IMR-90 (cell line): ENCODE results near the gene CD300LB. TPM values are rescaled to one million over a fixed set of nuclear protein-coding genes. Genes with fewer than 3 reads are reported as not detected.

Experiments
- ATAC-seq: fragments of 200-7000 bp; cut with Tn5 transposase; 2 replicates; pipeline ENCODE4 v1.9.1; 2020; ENCODE audit warnings: low read depth, mild to moderate bottlenecking, moderate library complexity
- BruUV-seq: library from RNA; stranded (reverse); fragments of 400-500 nt; replicated peaks from 2 replicates; lab custom pipeline; 2021; lab: Mats Ljungman, UMichigan
- CTCF ChIA-PET: fragments of 300-600 bp; formaldehyde crosslinking; extraction: SDS; loops from one replicate; lab custom pipeline; 2021; ENCODE audit warnings: antibody characterized with exemption; lab: Yijun Ruan, JAX
- POLR2A ChIA-PET: fragments of 300-600 bp; sonication (Branson Sonifier 250); formaldehyde crosslinking; loops from one replicate; lab custom pipeline; 2022; ENCODE audit warnings: antibody characterized with exemption; ENCODE audit not compliant: unreplicated experiment; lab: Charles Lee
- DNase-seq: peaks from one replicate; pipeline ENCODE4 v3.0.0; 2013
- H2AFZ ChIP-seq: replicated peaks from 2 replicates; pipeline ENCODE3; 2013; ENCODE audit warnings: low read length, mild to moderate bottlenecking; ENCODE audit not compliant: poor library complexity
- H2AK5ac ChIP-seq: 2 replicates; pipeline ENCODE4 v1.6.1; 2013; ENCODE audit warnings: low read depth, low read length, inconsistent platforms
- H2AK9ac ChIP-seq: replicated peaks from 2 replicates; pipeline ENCODE3; 2013; ENCODE audit warnings: mild to moderate bottlenecking, low read depth, low read length, moderate library complexity; ENCODE audit not compliant: poor library complexity
- H2BK120ac ChIP-seq: 2 replicates; pipeline ENCODE4 v1.6.1; 2013; ENCODE audit warnings: low read depth, low read length, inconsistent platforms
- H2BK15ac ChIP-seq: 3 replicates; pipeline ENCODE4 v1.6.1; 2013; ENCODE audit warnings: low read depth, low read length, inconsistent platforms
- H2BK20ac ChIP-seq: 2 replicates; pipeline ENCODE4 v1.6.1; 2013; ENCODE audit warnings: low read depth, mild to moderate bottlenecking, inconsistent platforms, low read length, moderate library complexity
- H2BK5ac ChIP-seq: 2 replicates; pipeline ENCODE4 v1.6.1; 2013; ENCODE audit warnings: mild to moderate bottlenecking, low read depth, low read length, inconsistent platforms; ENCODE audit not compliant: poor library complexity, severe bottlenecking
- H3K14ac ChIP-seq: replicated peaks from 2 replicates; pipeline ENCODE4 v1.6.1; 2013; ENCODE audit warnings: low read depth, low read length, inconsistent platforms
- H3K18ac ChIP-seq: 2 replicates; pipeline ENCODE4 v1.6.1; 2013; ENCODE audit warnings: low read depth, low read length, control low read depth
- H3K23ac ChIP-seq: 2 replicates; pipeline ENCODE4 v1.6.1; 2013; ENCODE audit warnings: low read depth, low read length, inconsistent platforms
- H3K27ac ChIP-seq: 2 replicates; pipeline ENCODE4 v1.5.1; 2013; ENCODE audit warnings: mild to moderate bottlenecking, control low read depth, low read length; ENCODE audit not compliant: insufficient read depth
- H3K27me3 ChIP-seq: 2 replicates; pipeline ENCODE4 v1.6.1; 2013; ENCODE audit warnings: low read length; ENCODE audit not compliant: control insufficient read depth, insufficient read depth
- H3K36me3 ChIP-seq: 2 replicates; pipeline ENCODE4 v1.6.1; 2013; ENCODE audit warnings: low read length, mixed read lengths; ENCODE audit not compliant: control insufficient read depth, insufficient read depth
- H3K4ac ChIP-seq: 2 replicates; pipeline ENCODE4 v1.6.1; 2013; ENCODE audit warnings: low read depth, low read length, inconsistent platforms
- H3K4me1 ChIP-seq: 2 replicates; pipeline ENCODE4 v1.6.1; 2013; ENCODE audit warnings: low read length, mixed read lengths; ENCODE audit not compliant: control insufficient read depth, insufficient read depth
- H3K4me2 ChIP-seq: 2 replicates; pipeline ENCODE4 v1.6.1; 2013; ENCODE audit warnings: low read depth, mild to moderate bottlenecking, control low read depth, low read length, moderate library complexity
- H3K4me3 ChIP-seq: 2 replicates; pipeline ENCODE4 v1.5.1; 2013; ENCODE audit warnings: low read depth, mild to moderate bottlenecking, control low read depth, low read length, moderate library complexity; ENCODE audit not compliant: insufficient read depth
- H3K56ac ChIP-seq: 2 replicates; pipeline ENCODE4 v1.6.1; 2013; ENCODE audit warnings: low read length, inconsistent platforms; ENCODE audit not compliant: insufficient read depth; ENCODE audit errors: extremely low read depth
- H3K79me1 ChIP-seq, 2 experiments: 2 replicates each; pipeline ENCODE4 v1.6.1; 2013; ENCODE audit warnings: low read length in 2 of 2, inconsistent platforms in 1 of 2, low read depth in 1 of 2
- H3K9ac ChIP-seq: 2 replicates; pipeline ENCODE4 v1.6.1; 2013; ENCODE audit warnings: low read depth, low read length, control low read depth
- H3K9me1 ChIP-seq: 2 replicates; pipeline ENCODE4 v1.6.1; 2013; ENCODE audit warnings: low read length, inconsistent platforms; ENCODE audit not compliant: insufficient read depth
- H3K9me3 ChIP-seq: 2 replicates; pipeline ENCODE4 v1.6.1; 2013; ENCODE audit warnings: low read length; ENCODE audit not compliant: control insufficient read depth, insufficient read depth
- H4K20me1 ChIP-seq: 2 replicates; pipeline ENCODE4 v1.6.1; 2013; ENCODE audit warnings: low read length, inconsistent platforms; ENCODE audit not compliant: insufficient read depth
- H4K5ac ChIP-seq: 2 replicates; pipeline ENCODE4 v1.6.1; 2013; ENCODE audit warnings: mild to moderate bottlenecking, low read depth, low read length, control low read depth
- H4K8ac ChIP-seq, 2 experiments: 2 replicates each; pipeline ENCODE4 v1.6.1; 2013; ENCODE audit warnings: low read depth in 2 of 2, low read length in 2 of 2, control low read depth in 1 of 2, inconsistent platforms in 1 of 2
- H4K91ac ChIP-seq: 2 replicates; pipeline ENCODE4 v1.6.1; 2013; ENCODE audit warnings: low read depth, low read length, inconsistent platforms; ENCODE audit not compliant: insufficient read depth
- CHD1 ChIP-seq: IDR thresholded peaks from 2 replicates; pipeline ENCODE4 v1.6.1; 2012; ENCODE audit warnings: low read depth, low read length, improper control_type of control experiment
- MAFK ChIP-seq: IDR thresholded peaks from 2 replicates; pipeline ENCODE4 v1.6.1; 2012; ENCODE audit warnings: low read depth, low read length, improper control_type of control experiment
- MXI1 ChIP-seq: IDR thresholded peaks from 2 replicates; pipeline ENCODE4 v1.6.1; 2012; ENCODE audit warnings: low read depth, mild to moderate bottlenecking, low read length, moderate library complexity, borderline replicate concordance
- NFE2L2 ChIP-seq: fragments of 150-350 bp; IDR thresholded peaks from 2 replicates; pipeline ENCODE4 v1.6.1; 2016; ENCODE audit warnings: low read depth, mild to moderate bottlenecking, low read length
- RCOR1 ChIP-seq: IDR thresholded peaks from 2 replicates; pipeline ENCODE4 v1.6.1; 2012; ENCODE audit warnings: mild to moderate bottlenecking, low read length, improper control_type of control experiment; ENCODE audit not compliant: insufficient replicate concordance
- SMC3 ChIP-seq: fragments of 150-350 bp; IDR thresholded peaks from 2 replicates; pipeline ENCODE4 v1.6.1; 2016; ENCODE audit warnings: low read depth, mild to moderate bottlenecking, antibody characterized with exemption, low read length, moderate library complexity
- WGBS, 2 experiments: methylation state at CpG; one replicate each; pipeline versions ENCODE4 v1.1.5 to v1.1.7; 2013; ENCODE audit warnings: missing lambda C conversion rate in 2 of 2; ENCODE audit not compliant: insufficient read length in 1 of 2; ENCODE audit errors: extremely low coverage in 2 of 2; 5-methylcytosine and 5-hydroxymethylcytosine counted together
- dilution Hi-C: fragments of 300-500 bp; cut with HindIII; formaldehyde crosslinking; loops from one replicate; pipeline ENCODE4 v1.14.3; 2018; ENCODE audit warnings: low sequenced_read_pairs; ENCODE audit not compliant: unreplicated experiment
- in situ Hi-C: fragments of 300-500 bp; cut with MboI; formaldehyde crosslinking; loops from 3 replicates; pipeline ENCODE4 v1.14.3; 2019; ENCODE audit warnings: low sequenced_read_pairs, inconsistent platforms, mixed read lengths
- intact Hi-C: fragments of 100-400 bp; cut with micrococcal nuclease; formaldehyde crosslinking; loops from 2 replicates; pipeline ENCODE4 v1.10.0; 2022
- polyA plus RNA-seq, 3 experiments: library from polyadenylated mRNA; depleted of rRNA; stranded (reverse); fragments of >200 nt; gene quantifications; 2 replicates each; pipeline ENCODE4 v1.2.3, GENCODE V29; 2012; ENCODE audit warnings: low replicate concordance in 1 of 3
- total RNA-seq: library from RNA; depleted of rRNA; stranded (reverse); fragments of >200 nt; gene quantifications from 2 replicates; pipeline ENCODE4 v1.2.3, GENCODE V29; 2012
- TF ChIP-seq, protein P1 (sequence below): fragments of 150-350 bp; IDR thresholded peaks from 2 replicates; pipeline ENCODE4 v1.6.1; 2016; ENCODE audit warnings: low read depth, mild to moderate bottlenecking, low read length, moderate library complexity, borderline replicate concordance

Gene CD300LB
- total and polyA plus RNA-seq, 2 of the 4 experiments (the other 2 are of a cell fraction), result not detected

DNA sequence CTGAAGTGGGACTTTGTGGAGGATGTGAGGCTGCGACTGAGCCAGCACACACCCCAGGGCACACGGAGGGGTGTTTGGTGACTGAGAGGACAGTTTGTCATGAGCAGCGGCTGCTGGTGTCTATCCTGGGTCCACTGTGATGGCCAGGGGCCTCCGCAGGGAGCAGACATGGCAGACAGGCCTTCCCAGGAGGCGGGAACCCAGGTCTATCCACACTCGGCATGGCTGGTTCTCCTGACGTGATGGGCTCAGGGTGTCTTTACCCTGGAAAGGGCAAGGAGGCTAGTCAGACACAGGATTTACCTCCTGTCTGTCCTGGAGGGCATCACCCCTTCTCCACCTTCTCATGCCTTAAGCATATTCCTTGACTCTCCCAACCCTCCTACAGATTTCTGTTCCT is 15.3 kb upstream of the CD300LB start:
- 46% methylated on average over 5 of the region's 7 CpGs; no CpG with 5 or more reads in 1 of the 2 experiments for WGBS, 2 experiments
- H3K56ac ChIP-seq, result no peak overlapping the region
- H3K36me3 ChIP-seq, result no peaks in the 10 kb centered on the region
- intact Hi-C loops (no loop called here), dilution Hi-C loops (no loop called here), in situ Hi-C loops (no loop called here)
- ATAC-seq (no peak), DNase-seq (no peak)
- CTCF ChIA-PET, result no interaction called here
- no peak overlapping the region for H4K91ac ChIP-seq
- H3K23ac ChIP-seq, result no peak overlapping the region
- no peak overlapping the region for H3K4me2 ChIP-seq
- H3K9ac ChIP-seq, result no peak overlapping the region
- H3K4ac ChIP-seq, result no peak overlapping the region
- H2AFZ ChIP-seq, result no peak overlapping the region
- no peak overlapping the region for H2BK120ac ChIP-seq
- H3K79me1 ChIP-seq, result no peaks in the 10 kb centered on the region
- H4K8ac ChIP-seq, result no peak overlapping the region
- no peaks in the 10 kb centered on the region for H4K20me1 ChIP-seq
- H3K14ac ChIP-seq, result no peak overlapping the region
- no peak overlapping the region for H2BK5ac ChIP-seq
- no peak overlapping the region for H3K27ac ChIP-seq
- POLR2A ChIA-PET, result no interaction called here
- no peak overlapping the region for H2AK5ac ChIP-seq
- H4K5ac ChIP-seq, result no peak overlapping the region
- H3K4me1 ChIP-seq, result no peaks in the 10 kb centered on the region
- H3K4me3 ChIP-seq, result no peak overlapping the region
- H3K9me1 ChIP-seq, result no peaks in the 10 kb centered on the region
- H2BK15ac ChIP-seq, result no peak overlapping the region
- no TSS peak for BruUV-seq
- no peaks in the 10 kb centered on the region for H3K27me3 ChIP-seq
- H3K18ac ChIP-seq, result no peak overlapping the region
- peaks cover 47% of the 10 kb centered on the region for H3K9me3 ChIP-seq
- no peak overlapping the region for H2BK20ac ChIP-seq
- TF ChIP-seq MXI1 (no peak), NFE2L2 (no peak), CHD1 (no peak), RCOR1 (no peak), MAFK (no peak), SMC3 (no peak)
- TF ChIP-seq, protein P1, sequence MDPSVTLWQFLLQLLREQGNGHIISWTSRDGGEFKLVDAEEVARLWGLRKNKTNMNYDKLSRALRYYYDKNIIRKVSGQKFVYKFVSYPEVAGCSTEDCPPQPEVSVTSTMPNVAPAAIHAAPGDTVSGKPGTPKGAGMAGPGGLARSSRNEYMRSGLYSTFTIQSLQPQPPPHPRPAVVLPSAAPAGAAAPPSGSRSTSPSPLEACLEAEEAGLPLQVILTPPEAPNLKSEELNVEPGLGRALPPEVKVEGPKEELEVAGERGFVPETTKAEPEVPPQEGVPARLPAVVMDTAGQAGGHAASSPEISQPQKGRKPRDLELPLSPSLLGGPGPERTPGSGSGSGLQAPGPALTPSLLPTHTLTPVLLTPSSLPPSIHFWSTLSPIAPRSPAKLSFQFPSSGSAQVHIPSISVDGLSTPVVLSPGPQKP, result no peak
- H2AK9ac ChIP-seq, result no peak overlapping the region
